Sigmoid colon (tissue), 4 donors: Measurements from ENCODE around the gene VPREB1.
"Not testable (repeated sequence)": the region's sequence is repeated elsewhere in the genome, so short reads cannot be mapped to it uniquely, and the experiment has no call there.

ENCODE experiments used
- CTCF ChIP-seq, 4 experiments: fragments of 450-650 bp in 3 of 4; fragments of 200-600 bp in 1 of 4; IDR thresholded peaks; one replicate each; pipeline ENCODE4 v1.5.1; 2016 to 2019; ENCODE audit warnings: antibody characterized with exemption in 4 of 4, mild to moderate bottlenecking in 3 of 4, moderate library complexity in 2 of 4
- EP300 ChIP-seq, 4 donors: sonication (generic); formaldehyde crosslinking; IDR thresholded peaks; one replicate each; pipeline ENCODE4 v1.6.1; 2017; ENCODE audit warnings: antibody characterized with exemption in 4 of 4
- POLR2A ChIP-seq, 2 donors: fragments of 450-650 bp; IDR thresholded peaks; one replicate each; pipeline ENCODE4 v1.6.1; 2016; ENCODE audit warnings: antibody characterized with exemption in 2 of 2, mild to moderate bottlenecking in 2 of 2, moderate library complexity in 2 of 2
- POLR2AphosphoS5 ChIP-seq, 4 donors: sonication (generic); formaldehyde crosslinking; IDR thresholded peaks; one replicate each; pipeline ENCODE4 v1.6.1; 2017; ENCODE audit warnings: antibody characterized with exemption in 4 of 4

DNA sequence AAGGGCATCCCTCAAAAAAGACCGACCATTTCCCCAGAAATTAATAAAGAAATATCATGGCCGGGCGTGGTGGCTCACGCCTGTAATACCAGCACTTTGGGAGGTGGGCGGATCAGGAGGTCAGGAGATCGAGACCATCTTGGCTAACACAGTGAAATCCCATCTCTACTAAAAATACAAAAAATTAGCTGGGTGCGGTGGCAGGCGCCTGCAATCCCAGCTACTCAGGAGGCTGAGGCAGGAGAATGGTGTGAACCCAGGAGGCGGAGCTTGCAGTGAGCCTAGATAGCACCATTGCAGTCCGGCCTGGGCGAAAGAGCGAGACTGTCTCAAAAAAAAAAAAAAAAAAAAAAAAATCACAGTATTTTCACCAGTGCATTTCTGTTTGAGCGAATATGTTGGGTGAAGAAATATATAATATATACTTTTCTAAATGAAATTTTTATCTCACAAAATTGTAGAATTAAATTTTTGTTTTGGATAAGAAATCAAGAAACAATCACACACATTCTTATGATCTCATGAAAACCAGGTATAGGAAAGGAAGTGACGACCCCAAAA is 35.4 kb upstream of the VPREB1 start:
- not testable (repeated sequence) for TF ChIP-seq POLR2AphosphoS5, EP300, CTCF, POLR2A (IDR thresholded peaks at IDR 0.05)
